ENCODE data around the gene LILRA1.
"Not testable (repeated sequence)": the region's sequence is repeated elsewhere in the genome, so short reads cannot be mapped to it uniquely, and the experiment has no call there.

- not testable (repeated sequence) for TF ChIP-seq CTCF, EP300 (IDR thresholded peaks at IDR 0.05)
Observed at GRCh38 chr19:54632517-54632916, 39.1 kb downstream of the LILRA1 start.

All from esophagus muscularis mucosa (tissue), 3 donors.